Fibroblast of skin of scalp (primary cell): ENCODE measurements around the gene HBD. TPM values are rescaled to one million over a fixed set of nuclear protein-coding genes. Genes with fewer than 3 reads are reported as not detected.
"Not testable (repeated sequence)": the region's sequence is repeated elsewhere in the genome, so short reads cannot be mapped to it uniquely, and the experiment has no call there.

Source experiments
- DNase-seq: peaks from one replicate; pipeline ENCODE4 v3.0.0-alpha.2; 2013
- polyA plus RNA-seq, 2 experiments: library from polyadenylated mRNA; unstranded; fragments of 120-200 nt; gene quantifications; one replicate each; pipeline ENCODE4 v1.2.1, GENCODE V29; 2013; ENCODE audit not compliant: insufficient read length in 2 of 2

The HBD gene
- not detected for polyA plus RNA-seq (2013, experiment 1 of 2; ENCODE audit: insufficient read length)
- not detected for polyA plus RNA-seq (2013, experiment 2 of 2; ENCODE audit: insufficient read length)

DNA sequence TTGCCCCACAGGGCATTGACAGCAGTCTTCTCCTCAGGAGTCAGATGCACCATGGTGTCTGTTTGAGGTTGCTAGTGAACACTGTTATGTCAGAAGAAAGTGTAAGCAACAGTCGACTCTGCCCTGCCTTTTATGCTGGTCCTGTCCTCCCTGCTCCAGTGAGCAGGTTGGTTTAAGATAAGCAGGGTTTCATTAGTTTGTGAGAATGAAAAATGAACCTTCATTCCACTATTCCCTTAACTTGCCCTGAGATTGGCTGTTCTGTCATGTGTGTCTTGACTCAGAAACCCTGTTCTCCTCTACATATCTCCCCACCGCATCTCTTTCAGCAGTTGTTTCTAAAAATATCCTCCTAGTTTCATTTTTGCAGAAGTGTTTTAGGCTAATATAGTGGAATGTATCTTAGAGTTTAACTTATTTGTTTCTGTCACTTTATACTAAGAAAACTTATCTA lies at the start of gene HBD:
HBD (minus strand) TSS at position 103 of the 454 bp plus-strand sequence; CDS start at position 53, 50 bp downstream.
- DNase-seq: no peak

DNA sequence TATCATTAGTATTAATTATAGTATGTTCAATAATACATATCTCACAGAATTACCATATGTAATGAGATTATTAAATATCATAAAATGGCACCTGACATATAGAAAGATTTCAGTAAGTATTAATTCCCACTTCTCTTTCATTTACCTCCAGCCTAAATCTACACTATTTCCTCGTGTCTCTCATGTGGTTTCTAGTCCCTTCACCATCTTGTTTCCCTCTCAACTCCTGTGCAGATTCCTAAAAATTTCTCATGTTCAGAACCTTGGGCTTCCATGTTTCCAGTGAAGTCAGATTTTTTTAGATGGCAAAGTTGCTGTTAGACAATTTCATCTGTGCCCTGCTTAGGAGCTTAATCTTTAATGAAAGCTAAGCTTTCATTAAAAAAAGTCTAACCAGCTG lies 49.6 kb upstream of the HBD start:
- DNase-seq: no peak

DNA sequence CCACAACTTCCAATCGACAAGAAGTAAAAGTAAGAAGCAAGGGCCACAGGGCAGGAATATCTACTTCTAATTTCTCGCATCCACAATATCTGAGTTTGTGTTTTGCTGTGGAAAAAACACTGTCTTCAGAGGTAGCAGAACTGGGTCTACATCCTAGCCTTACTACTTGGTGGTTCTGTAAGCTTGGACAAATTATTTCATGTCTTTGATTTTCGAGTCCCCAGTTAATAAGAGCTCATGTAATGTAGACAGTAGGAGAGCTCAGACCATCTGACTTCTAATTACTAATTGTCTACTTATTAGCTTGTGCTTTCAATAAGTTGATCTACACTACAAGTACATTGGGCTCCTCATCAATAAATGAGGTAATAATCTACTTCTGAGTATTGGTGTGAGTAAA lies 48.8 kb upstream of the HBD start:
- DNase-seq: no peak

DNA sequence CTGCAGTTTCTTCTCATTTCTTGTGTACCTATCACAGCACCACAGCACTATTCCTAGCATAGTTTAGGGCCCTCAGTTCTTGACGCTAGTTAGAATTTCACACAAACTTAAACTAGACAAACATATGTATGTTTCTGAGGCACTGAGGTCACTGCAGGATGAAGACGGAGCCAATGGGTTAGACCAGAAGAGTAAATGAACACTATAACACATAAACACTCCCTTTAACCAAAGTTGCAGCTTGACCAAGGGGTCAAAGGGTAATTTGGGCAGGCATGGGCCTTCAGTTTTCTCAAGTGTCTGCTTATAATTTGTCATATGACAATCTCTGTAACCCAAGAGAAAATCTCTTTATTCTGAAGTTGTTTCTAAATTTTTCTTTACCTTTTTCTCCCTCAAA lies 48.3 kb upstream of the HBD start:
- DNase-seq: no peak

DNA sequence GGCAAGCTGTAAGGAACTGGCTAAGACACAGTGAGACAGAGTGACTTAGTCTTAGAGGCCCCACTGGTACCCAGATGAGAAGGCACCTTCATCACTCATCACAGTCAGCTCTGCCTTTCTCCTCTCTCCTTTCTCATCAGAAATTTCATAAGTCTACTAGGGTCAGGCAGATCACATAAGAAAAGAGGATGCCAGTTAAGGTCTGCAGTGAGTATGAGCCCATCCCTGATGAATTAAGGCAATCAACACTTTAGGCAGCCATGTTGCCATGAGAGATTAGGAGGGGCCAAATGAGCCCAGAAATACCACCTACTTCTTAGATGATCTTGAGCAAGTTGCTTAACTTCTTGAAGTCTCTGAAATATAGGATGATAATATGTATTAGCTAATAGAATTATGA lies 47.3 kb upstream of the HBD start:
- no peak for DNase-seq

DNA sequence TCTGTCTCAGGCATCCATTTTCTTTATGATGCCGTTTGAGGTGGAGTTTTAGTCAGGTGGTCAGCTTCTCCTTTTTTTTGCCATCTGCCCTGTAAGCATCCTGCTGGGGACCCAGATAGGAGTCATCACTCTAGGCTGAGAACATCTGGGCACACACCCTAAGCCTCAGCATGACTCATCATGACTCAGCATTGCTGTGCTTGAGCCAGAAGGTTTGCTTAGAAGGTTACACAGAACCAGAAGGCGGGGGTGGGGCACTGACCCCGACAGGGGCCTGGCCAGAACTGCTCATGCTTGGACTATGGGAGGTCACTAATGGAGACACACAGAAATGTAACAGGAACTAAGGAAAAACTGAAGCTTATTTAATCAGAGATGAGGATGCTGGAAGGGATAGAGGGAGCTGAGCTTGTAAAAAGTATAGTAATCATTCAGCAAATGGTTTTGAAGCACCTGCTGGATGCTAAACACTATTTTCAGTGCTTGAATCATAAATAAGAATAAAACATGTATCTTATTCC lies 46.4 kb upstream of the HBD start:
- DNase-seq: peak; percentile 94

DNA sequence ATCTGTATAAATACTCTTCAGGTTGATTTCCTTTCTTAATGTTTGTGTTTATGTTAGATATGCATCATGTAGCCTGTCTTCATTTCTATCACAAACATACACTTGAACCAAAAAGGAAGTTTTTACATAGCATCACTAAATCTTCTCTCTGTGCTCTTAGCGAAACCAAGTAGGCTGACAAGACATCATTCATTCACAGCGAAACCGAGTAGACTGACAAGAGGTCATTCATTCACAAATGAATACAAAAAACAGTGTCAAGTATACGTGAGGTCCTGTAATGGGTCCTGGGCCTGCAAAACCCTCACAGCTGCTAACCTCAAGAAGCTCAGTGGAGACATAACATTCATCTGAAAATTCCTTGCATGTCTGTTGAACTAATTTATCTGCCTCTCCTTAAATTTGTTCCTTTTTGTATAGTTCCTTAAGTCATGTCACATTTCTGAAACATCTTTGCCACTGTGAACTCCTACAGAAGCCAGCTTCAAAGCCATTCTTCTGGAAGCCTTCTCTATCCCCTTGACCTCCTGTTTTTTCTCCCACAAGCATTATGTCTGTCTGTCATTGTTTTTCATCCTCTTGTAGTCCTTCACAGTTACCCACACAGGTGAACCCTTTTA lies 45.3 kb upstream of the HBD start:
- no peak for DNase-seq

DNA sequence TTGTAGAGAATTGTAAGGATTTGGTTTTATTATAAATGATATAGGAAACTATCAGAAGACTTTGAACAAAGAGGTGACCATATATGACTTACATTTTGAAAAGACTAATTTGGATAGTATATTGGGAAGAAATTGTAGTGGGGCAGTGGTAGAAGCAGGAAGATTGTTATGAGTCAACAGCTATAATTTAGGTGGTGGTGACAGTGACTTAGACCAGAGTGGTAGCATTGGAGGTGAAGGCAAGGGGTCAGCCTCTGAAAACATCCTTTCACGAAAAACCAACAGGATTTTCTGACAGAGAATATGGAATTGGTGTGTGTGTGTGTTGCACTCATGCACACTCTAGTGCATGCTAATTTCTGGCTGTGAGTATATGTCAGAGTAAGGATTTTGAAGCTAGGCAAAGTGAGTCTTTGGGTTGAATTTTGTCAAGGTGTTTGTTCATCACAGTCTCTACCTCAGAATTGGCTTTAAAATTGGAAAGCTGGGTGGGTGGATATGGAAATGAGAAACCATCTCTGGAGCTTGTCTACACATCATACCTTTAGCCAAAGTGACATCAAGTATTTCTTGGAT lies 43.6 kb upstream of the HBD start:
- DNase-seq: no peak

DNA sequence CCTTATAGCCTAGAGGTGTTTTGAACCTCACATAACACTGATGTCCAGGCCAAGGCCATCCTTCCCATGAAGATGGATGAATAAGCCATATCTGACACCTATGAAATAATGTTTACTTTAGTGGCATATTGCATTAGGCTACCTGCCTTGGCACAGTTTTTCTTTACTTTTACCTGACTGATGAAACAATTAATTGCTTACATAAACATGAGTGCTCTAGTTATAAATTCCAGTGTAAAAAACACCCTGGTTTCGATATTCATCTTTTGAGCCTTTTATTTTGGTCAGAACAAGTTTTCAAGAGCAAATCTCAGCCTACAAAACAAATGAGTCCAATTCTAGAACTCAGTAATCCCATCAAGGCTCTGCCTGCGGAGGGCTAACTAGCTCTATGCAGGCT lies 42.4 kb upstream of the HBD start:
- no peak for DNase-seq

DNA sequence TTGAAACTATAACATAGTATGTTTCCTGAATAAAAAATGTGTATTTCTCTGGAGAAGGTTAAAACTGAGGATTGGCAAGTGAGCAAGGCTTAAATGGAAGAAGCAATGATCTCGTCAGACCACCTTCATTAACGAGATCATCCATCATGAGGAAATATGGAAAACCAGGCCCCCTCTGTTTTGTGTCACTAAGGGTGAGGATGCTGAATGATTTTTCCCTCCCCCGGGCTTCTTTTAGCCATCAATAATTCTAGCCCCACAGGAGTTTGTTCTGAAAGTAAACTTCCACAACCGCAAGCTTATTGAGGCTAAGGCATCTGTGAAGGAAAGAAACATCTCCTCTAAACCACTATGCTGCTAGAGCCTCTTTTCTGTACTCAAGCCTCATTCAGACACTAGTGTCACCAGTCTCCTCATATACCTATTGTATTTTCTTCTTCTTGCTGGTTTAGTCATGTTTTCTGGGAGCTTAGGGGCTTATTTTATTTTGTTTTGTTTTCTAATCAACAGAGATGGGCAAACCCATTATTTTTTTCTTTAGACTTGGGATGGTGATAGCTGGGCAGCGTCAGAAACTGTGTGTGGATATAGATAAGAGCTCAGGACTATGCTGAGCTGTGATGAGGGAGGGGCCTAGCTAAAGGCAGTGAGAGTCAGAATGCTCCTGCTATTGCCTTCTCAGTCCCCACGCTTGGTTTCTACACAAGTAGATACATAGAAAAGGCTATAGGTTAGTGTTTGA lies 41.3 kb upstream of the HBD start:
- no peak for DNase-seq

DNA sequence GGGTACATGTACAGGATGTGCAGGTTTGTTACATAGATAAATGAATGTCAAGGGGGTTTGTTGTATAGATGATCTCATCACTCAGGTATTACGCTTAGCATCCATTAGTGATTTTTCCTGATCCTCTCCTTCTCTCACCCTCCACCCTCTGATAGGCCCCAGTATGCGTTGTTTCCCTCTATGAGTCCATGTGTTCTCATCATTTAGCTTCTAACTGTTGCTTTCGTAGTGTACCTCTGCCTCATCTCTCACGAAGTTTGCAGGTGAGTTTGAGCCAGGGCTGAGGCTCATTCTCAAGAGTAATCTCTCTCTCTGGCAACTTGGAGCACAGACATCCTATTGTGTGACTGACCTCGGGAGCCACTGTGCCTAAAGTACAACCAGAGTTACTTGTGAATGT lies 40.1 kb upstream of the HBD start:
- no peak for DNase-seq

DNA sequence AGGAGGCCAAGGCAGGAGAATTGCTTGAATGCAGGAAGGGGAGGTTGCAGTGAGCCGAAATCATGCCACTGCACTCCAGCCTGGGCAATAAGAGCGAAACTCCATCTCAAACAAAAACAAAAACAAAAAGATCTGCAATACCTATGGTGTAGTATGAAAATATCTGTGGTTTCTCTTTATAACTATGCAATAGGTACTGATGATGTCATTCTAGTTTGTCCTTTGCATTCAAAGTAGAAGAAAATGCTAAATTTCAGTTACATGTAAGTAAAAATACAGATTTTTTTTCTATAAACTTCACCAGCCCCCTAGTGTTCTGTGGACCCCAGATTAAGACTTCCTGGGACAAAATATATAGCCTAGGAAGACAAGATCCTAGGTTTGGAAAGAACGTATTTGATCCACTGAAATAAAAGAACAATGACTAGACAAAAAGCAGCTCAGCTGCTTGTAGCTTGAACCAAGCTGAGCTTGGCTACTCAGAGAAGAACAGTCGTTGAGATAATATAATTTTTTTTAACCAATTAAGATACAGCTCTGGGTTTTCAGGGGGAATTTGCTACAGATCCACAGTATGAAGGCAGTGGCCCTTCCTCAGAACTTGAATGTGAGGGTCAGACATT lies 38.2 kb upstream of the HBD start:
- DNase-seq: no peak

DNA sequence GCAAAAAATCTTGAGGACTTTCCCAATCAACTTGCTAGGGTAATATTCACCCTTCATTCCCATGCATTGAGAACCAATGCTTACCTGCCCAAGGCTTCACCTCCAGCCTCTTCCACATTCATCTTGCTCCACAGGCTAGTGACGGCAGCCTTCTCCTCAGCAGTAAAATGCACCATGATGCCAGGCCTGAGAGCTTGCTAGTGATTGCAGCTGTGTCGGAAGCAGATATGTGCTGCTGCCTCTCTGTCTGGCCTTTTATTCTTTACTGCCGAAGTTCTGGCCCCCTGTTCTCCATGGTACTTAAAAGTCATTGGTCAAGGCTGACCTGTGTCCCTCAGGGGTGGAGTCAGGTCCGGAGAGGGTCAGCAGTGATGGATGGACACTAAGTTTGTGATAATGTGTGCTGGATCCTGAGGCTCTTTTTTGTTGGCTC lies 35.4 kb upstream of the HBD start, which contains the start of gene HBE1:
HBE1 (minus strand) TSS at position 231 of the 433 bp plus-strand sequence; CDS start at position 176, 55 bp downstream.
- no peak for DNase-seq

DNA sequence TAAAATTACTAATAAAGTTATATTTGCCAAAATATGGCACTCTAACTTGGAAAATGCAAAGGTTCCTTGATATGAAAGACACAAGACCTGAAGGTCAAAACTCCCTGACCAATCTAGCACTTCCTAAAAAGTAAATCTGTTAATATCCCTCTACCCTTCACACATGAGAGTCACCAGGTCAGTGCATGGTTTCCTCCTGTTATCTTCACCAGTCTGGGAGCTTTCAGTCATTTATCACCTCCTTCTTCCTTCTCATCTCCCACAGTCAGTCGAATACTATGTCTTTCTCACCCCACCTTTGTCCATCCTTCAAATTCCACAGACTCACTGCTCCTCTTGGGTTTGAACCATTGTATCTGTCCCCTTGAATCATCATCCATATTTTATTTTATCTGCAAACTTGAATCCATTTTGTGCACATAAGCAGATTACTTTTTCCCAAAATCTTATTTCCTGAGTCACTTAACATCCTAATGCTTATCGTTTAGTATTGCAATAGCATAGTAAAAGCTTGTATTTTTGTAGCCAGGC lies 32.8 kb upstream of the HBD start:
- no peak for DNase-seq

DNA sequence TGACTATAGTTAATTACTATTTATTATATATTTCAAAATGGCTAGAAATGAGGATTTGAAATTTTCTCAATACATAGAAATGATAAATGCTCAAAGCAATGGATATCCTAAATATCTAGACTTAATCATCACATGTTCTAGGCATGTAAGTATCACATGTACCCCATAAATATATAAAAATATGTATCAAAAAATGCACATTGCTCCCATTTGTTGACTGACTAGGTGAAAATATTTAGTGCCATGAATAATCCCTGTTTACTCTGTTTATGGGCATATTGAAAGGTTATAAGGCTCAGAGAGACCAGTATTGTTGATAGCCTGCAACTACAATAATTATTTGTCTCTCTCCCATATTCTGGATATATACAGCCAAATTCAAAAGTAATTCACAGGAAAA lies 32.3 kb upstream of the HBD start:
- DNase-seq: no peak

DNA sequence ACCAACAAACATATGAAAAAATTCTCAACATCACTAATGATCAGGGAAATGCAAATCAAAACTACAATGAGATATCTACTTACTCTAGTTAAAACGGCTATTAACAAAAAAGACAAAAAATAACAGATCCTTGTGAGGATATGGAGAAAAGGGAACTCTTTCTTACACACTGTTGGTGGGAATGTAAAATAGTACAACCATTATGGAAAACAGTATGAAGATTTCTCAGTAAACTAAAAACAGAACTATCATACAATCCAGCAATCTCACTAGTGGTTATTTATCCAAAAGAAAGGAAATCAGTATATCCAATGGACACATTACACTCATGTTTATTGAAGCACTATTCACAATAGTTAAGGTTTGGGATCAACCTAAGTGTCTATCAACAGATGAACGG lies 31.5 kb upstream of the HBD start:
- DNase-seq: no peak

DNA sequence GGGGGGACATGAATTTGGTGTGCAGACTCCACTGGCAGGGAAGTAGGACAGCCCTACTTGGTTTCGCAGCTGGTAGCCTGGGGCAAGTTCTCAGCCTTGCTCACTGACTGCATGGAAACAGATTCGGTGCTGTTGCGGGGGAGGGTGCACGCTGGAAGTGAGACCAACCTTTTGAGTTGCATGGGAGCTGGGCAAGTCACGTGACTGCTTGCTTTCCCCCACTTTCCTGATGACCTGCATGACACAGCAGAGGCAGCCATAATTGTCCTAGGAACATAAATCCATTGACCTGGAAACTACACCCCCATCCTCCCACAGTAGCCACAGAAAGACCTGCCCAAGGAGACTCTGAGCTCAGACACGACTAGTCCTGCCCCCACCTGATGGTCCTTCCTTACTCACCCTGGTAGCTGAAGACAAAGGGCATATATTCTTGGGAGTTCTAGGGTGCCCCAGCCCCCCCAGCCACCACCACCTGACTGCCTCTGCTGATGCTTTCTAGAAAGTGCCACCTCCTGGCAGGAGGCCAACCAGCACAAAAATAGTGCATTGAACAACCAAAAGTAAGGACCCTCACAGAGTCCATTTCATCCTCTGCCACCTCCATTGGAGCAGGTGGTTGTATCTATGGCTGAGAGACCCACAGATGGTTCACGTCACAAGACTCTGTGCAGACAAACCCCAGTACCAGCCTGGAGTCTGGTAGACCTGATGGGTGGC lies 24.4 kb upstream of the HBD start:
- no peak for DNase-seq

DNA sequence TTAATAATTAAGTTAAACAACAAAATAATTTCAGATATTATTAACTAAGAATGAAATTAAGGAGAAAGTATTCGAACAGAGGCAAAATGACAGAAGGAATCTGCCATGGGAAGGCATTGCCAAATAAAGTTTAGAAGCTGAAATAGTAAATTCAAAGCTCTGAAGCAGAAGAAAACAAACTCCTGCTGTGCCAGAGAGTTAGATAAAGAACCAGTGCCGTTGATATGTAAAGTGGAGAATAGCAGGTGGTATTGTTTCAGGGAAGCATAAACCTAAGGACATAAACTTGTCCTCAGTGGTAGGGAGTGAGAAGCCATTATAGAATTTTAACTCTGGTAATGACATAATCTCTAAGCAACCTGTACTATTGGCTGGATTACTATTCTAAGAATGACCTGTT lies 23.0 kb upstream of the HBD start:
- no peak for DNase-seq

DNA sequence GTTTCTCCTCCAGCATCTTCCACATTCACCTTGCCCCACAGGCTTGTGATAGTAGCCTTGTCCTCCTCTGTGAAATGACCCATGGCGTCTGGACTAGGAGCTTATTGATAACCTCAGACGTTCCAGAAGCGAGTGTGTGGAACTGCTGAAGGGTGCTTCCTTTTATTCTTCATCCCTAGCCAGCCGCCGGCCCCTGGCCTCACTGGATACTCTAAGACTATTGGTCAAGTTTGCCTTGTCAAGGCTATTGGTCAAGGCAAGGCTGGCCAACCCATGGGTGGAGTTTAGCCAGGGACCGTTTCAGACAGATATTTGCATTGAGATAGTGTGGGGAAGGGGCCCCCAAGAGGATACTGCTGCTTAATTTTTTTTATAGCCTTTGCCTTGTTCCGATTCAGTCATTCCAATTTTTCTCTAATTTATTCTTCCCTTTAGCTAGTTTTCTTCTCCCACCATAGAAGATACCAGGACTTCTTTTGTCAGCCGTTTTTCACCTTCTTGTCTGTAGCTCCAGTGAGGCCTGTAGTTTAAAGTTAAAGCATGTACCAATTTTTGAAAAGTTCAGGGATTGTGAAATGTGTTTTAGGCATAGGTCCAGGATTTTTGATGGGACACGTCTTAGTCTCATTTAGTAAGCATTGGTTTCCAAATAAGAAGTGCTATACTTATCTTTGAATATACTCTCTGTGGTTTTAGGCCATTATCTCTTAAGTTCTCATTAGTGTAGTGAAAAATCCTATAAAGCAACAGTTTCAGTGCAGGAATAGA lies 20.5 kb upstream of the HBD start, which contains the start of gene HBG2:
HBG2 (minus strand) TSS at position 136 of the 768 bp plus-strand sequence; CDS start at position 83, 53 bp downstream.
- DNase-seq: not testable (repeated sequence)

DNA sequence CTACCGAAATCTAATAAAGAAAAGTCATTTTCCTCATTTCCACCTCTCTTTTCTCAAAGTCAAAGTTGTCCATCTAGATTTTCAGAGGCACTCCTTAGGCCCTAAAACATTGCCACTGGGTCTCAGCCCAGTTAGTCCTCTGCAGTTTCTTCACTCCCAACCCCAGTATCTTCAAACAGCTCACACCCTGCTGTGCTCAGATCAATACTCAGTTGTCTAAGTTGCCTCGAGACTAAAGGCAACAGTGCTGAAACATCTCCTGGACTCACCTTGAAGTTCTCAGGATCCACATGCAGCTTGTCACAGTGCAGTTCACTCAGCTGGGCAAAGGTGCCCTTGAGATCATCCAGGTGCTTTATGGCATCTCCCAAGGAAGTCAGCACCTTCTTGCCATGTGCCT lies 19.7 kb upstream of the HBD start:
- DNase-seq: not testable (repeated sequence)

DNA sequence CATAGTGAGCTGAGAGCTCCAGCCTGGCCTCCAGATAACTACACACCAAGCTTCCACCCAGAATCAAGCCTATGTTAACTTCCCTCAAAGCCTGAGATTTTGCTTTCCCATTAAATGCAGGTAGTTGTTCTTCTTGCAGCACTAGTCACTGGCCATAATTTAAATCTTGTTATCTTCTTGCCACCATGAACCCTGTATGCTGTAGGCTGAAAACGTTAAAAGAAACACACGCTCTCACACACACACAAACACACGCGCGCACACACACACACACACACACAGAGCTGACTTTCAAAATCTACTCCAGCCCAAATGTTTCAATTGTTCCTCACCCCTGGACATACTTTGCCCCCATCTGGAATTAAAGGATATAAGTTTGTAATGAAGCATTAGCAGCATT lies 19.2 kb upstream of the HBD start:
- DNase-seq: not testable (repeated sequence)
